ENCODE measurements around the gene AP2B1. TPM values are rescaled to one million over a fixed set of nuclear protein-coding genes. Genes with fewer than 3 reads are reported as not detected.

The AP2B1 gene
- total RNA-seq, 2 donors from 2014 or later: 95.9 to 114 TPM

- Mint-ChIP-seq H3K27me3 (peaks cover 40% of the 10 kb centered on the region), H3K27ac (no peak overlapping the region), H3K36me3 (ENCODE audit: low read depth) (no peaks in the 10 kb centered on the region), H3K4me3 (no peak overlapping the region), H3K4me1 (no peaks in the 10 kb centered on the region)
- H3K9me3 ChIP-seq (ENCODE audit: control insufficient read depth, low read length, poor library complexity, severe bottlenecking): no peaks in the 10 kb centered on the region
- no peak for ATAC-seq
- DNase-seq: no peak
Measured at GRCh38 chr17:35775039-35775438, 187.9 kb downstream of the AP2B1 start.

GRCh38 chr17:35775583-35775982 lies 188.5 kb downstream of the AP2B1 start:
- ATAC-seq (no peak), DNase-seq (no peak)
- no peak overlapping the region for H3K27ac Mint-ChIP-seq
- H3K9me3 ChIP-seq (ENCODE audit: control insufficient read depth, low read length, poor library complexity, severe bottlenecking): no peaks in the 10 kb centered on the region
- H3K4me1 Mint-ChIP-seq: no peaks in the 10 kb centered on the region
- no peaks in the 10 kb centered on the region for H3K36me3 Mint-ChIP-seq (ENCODE audit: low read depth)
- peaks cover 42% of the 10 kb centered on the region for H3K27me3 Mint-ChIP-seq
- H3K4me3 Mint-ChIP-seq: no peak overlapping the region

Other genes starting within 250 kb of the AP2B1 start
- gene SLFN11, start 213.7 kb upstream of the AP2B1 start, total RNA-seq: 10 to 100 TPM; 21.0 to 26.7 TPM
- gene SLFN12, start 154.8 kb upstream of the AP2B1 start, total RNA-seq: 1 to 10 TPM; 5.3 to 5.4 TPM
- 10 to 100 TPM; 28.1 to 36.5 TPM for gene SLFN13, start 138.6 kb upstream of the AP2B1 start, total RNA-seq
- gene SLFN12L, start 49.6 kb upstream of the AP2B1 start, total RNA-seq: 10 to 100 TPM; 70.0 to 90.1 TPM
- 1 to 10 TPM in 1 of 2 donors, not detected in 1; 7.2 TPM for gene SLFN14, start 26.5 kb upstream of the AP2B1 start, total RNA-seq
- gene PEX12, start 8.8 kb upstream of the AP2B1 start, total RNA-seq: 1 to 10 TPM; 3.1 to 3.6 TPM
- under 1 TPM; 0.10 to 0.50 TPM for gene RASL10B, start 144.3 kb downstream of the AP2B1 start, total RNA-seq
- gene GAS2L2, start 165.9 kb downstream of the AP2B1 start, total RNA-seq: not detected
- gene C17orf50, start 173.6 kb downstream of the AP2B1 start, total RNA-seq: not detected
- gene MMP28, start 208.3 kb downstream of the AP2B1 start, total RNA-seq: under 1 TPM in 1 of 2 donors, not detected in 1; 0.44 TPM
- gene TAF15, start 222.2 kb downstream of the AP2B1 start, total RNA-seq: 100 to 1,000 TPM; 153 to 165 TPM

All from T-helper 17 cell (primary cell).